ENCODE data around the gene RASSF6. TPM values are rescaled to one million over a fixed set of nuclear protein-coding genes. Genes with fewer than 3 reads are reported as not detected.

RASSF6 gene
- total and polyA plus RNA-seq, 2 of the 8 experiments (the other 6 are each of a cell fraction or from before 2014, with no cell fraction given): 0.03 to 0.28 TPM

- Histone ChIP-seq H2BK20ac (ENCODE audit: low read length) (no peak overlapping the region), H3K23me2 (ENCODE audit: low read depth, low read length) (no peaks in the 10 kb centered on the region), H3K9me3 (ENCODE audit: insufficient read depth in 2 of 2, low read depth in 1 of 2, low read length in 1 of 2) (no peaks in the 10 kb centered on the region), H2AK5ac (ENCODE audit: low read depth, low read length) (no peak overlapping the region), H3K4ac (replicated peaks; ENCODE audit: insufficient read length, low read depth, low read length) (no peak overlapping the region), H3K23ac (ENCODE audit: insufficient read length) (no peak overlapping the region), H3K56ac (replicated peaks; ENCODE audit: insufficient read length, low read depth, low read length) (no peak overlapping the region), H2BK5ac (ENCODE audit: low read depth, low read length) (no peak overlapping the region), H4K8ac (ENCODE audit: extremely low read depth, insufficient read depth, low read length) (no peak overlapping the region), H3K79me1 (ENCODE audit: low read depth, low read length) (no peaks in the 10 kb centered on the region), H3K4me3 (ENCODE audit: extremely low read depth in 1 of 4, insufficient read depth in 2 of 4, low read depth in 3 of 4, low read length in 4 of 4) (no peak overlapping the region), H3K27me3 (replicated peaks in 1 of 4; ENCODE audit: control insufficient read depth in 3 of 4, extremely low read depth in 1 of 4, insufficient read depth in 3 of 4, low read length in 3 of 4) (no peaks in the 10 kb centered on the region), H4K5ac (ENCODE audit: insufficient read length, low read depth, low read length) (no peak overlapping the region), H3K27ac (ENCODE audit: low read depth, low read length) (no peak overlapping the region), H2AFZ (ENCODE audit: low read length) (no peak overlapping the region), H2BK120ac (replicated peaks; ENCODE audit: low read depth, low read length) (no peak overlapping the region), H3K36me3 (ENCODE audit: control insufficient read depth in 2 of 4, insufficient read depth in 4 of 4, low read length in 3 of 4) (no peaks in the 10 kb centered on the region), H3K14ac (ENCODE audit: insufficient read length) (no peak overlapping the region), H3K18ac (ENCODE audit: extremely low read depth, low read length) (no peak overlapping the region), H4K20me1 (replicated peaks in 1 of 2; ENCODE audit: control insufficient read depth in 1 of 2, insufficient read depth in 2 of 2, low read length in 2 of 2) (no peaks in the 10 kb centered on the region), H3K4me2 (ENCODE audit: insufficient read depth in 1 of 2, low read depth in 2 of 2, low read length in 2 of 2) (no peak overlapping the region), H4K91ac (replicated peaks; ENCODE audit: insufficient read length, low read length) (no peak overlapping the region), H3K79me2 (ENCODE audit: control insufficient read depth in 1 of 2, insufficient read depth in 2 of 2, low read length in 2 of 2) (no peaks in the 10 kb centered on the region), H3K9ac (replicated peaks in 1 of 4; ENCODE audit: extremely low read depth in 1 of 4, low read depth in 3 of 4, low read length in 3 of 4) (no peak overlapping the region), H2BK12ac (ENCODE audit: low read depth, low read length) (no peak overlapping the region), H3K4me1 (replicated peaks in 1 of 4; ENCODE audit: control insufficient read depth in 3 of 4, insufficient read depth in 4 of 4, low read length in 3 of 4) (no peaks in the 10 kb centered on the region), H2BK15ac (ENCODE audit: low read length) (no peak overlapping the region)
- DNase-seq (ENCODE audit: low read depth in 1 of 2, low spot score in 2 of 2) (no peak), FAIRE-seq (no peak)
- POLR2A ChIA-PET (ENCODE audit: partially characterized antibody): no interaction called here
- CTCF ChIA-PET (ENCODE audit: partially characterized antibody): no interaction called here
- TF ChIP-seq NRF1 (IDR thresholded peaks at IDR 0.05; ENCODE audit: low read depth, low read length) (no peak), SUZ12 (IDR thresholded peaks at IDR 0.05; ENCODE audit: low read length) (no peak), TEAD4 (IDR thresholded peaks at IDR 0.05; ENCODE audit: low read depth, low read length) (no peak), TAF7 (optimal IDR thresholded peaks at IDR 0.05; ENCODE audit: borderline replicate concordance, low read depth, low read length) (no peak), NANOG (IDR thresholded peaks at IDR 0.05; ENCODE audit: insufficient read depth, low read depth, low read length, poor library complexity, severe bottlenecking) (no peak), PHF8 (conservative IDR thresholded peaks at IDR 0.05; ENCODE audit: low read depth, low read length) (no peak), KDM4A (IDR thresholded peaks at IDR 0.05; ENCODE audit: low read depth, low read length, severe bottlenecking) (no peak), E2F6 (IDR thresholded peaks at IDR 0.05) (no peak), CTCF (IDR thresholded peaks at IDR 0.05; ENCODE audit: control extremely low read depth in 1 of 3, insufficient read depth in 1 of 3, low read depth in 1 of 3, low read length in 3 of 3) (no peak), SP2 (IDR thresholded peaks at IDR 0.05; ENCODE audit: low read length) (no peak), POLR2AphosphoS5 (IDR thresholded peaks at IDR 0.05; ENCODE audit: low read depth, low read length) (no peak), JUN (IDR thresholded peaks at IDR 0.05; ENCODE audit: low read depth, low read length) (no peak), CBX5 (IDR thresholded peaks at IDR 0.05; ENCODE audit: low read depth, low read length) (no peak)
Observed at GRCh38 chr4:73612032-73612431, 8.2 kb downstream of the RASSF6 start.

All from H1 (cell line).